ENCODE measurements around the gene LRRN1. TPM values are rescaled to one million over a fixed set of nuclear protein-coding genes. Genes with fewer than 3 reads are reported as not detected.

The LRRN1 gene
- total RNA-seq, 1 experiment from 2014 or later, result not detected

- no peaks in the 10 kb centered on the region for H3K36me3 ChIP-seq
- no peaks in the 10 kb centered on the region for H3K4me1 ChIP-seq (replicated peaks)
- H3K27ac ChIP-seq, result no peak overlapping the region
- H3K27me3 ChIP-seq (replicated peaks), result no peaks in the 10 kb centered on the region
- no peak for DNase-seq (ENCODE audit: low read depth in 1 of 2, low spot score in 2 of 2)
- H3K4me3 ChIP-seq, result no peak overlapping the region
- H3K9me3 ChIP-seq (replicated peaks), result no peaks in the 10 kb centered on the region
These were observed 6.8 kb upstream of the LRRN1 start for GRCh38 chr3:3792391-3792790.

DNA sequence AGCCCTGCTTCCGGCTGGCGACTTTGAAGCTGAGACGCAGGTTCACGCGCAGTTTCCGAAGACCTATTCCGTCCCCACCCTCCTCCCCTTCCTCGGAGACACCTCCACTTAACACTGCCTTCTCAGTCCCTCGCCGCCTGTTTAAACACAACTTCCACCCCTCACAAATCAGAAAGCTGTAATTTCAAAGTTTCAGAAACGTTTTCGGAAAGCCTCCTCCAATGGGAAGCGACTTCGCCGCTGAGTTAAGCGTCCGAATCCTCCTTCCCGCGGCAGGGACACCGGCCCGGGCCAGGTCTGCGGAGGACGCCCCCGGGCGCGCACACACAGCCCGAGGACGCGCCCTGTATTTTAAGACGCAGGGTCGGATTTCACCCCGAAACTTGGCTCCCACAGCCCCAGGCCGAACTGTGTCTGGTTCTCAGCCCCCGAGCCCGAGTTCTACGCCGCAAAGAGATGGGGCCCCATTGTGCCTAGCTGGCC lies 559 bp upstream of the LRRN1 start:
- Histone ChIP-seq H3K4me3 (no peak overlapping the region), H3K27me3 (replicated peaks) (peaks cover 16% of the 10 kb centered on the region), H3K4me1 (replicated peaks) (no peaks in the 10 kb centered on the region), H3K36me3 (no peaks in the 10 kb centered on the region), H3K9me3 (replicated peaks) (no peaks in the 10 kb centered on the region), H3K27ac (no peak overlapping the region)
- DNase-seq (ENCODE audit: low read depth in 1 of 2, low spot score in 2 of 2), result no peak

- H3K27me3 ChIP-seq (replicated peaks), result peaks cover 16% of the 10 kb centered on the region
These were observed 837 bp downstream of the LRRN1 start for GRCh38 chr3:3800080-3800455.

GRCh38 chr3:3800685-3801493 lies 1.7 kb downstream of the LRRN1 start:
- Histone ChIP-seq H3K27me3 (replicated peaks) (peaks cover 16% of the 10 kb centered on the region), H3K4me3 (no peak overlapping the region), H3K4me1 (replicated peaks) (no peaks in the 10 kb centered on the region), H3K36me3 (no peaks in the 10 kb centered on the region), H3K9me3 (replicated peaks) (no peaks in the 10 kb centered on the region), H3K27ac (no peak overlapping the region)
- no peak for DNase-seq (ENCODE audit: low read depth in 1 of 2, low spot score in 2 of 2)

More at GRCh38 chr3:3800080-3800455, 837 bp downstream of the LRRN1 start:
- Histone ChIP-seq H3K9me3 (replicated peaks) (no peaks in the 10 kb centered on the region), H3K27ac (no peak overlapping the region), H3K36me3 (no peaks in the 10 kb centered on the region), H3K4me3 (no peak overlapping the region), H3K4me1 (replicated peaks) (no peaks in the 10 kb centered on the region)
- no peak for DNase-seq (ENCODE audit: low read depth in 1 of 2, low spot score in 2 of 2)

- H3K9me3 ChIP-seq (replicated peaks), result no peaks in the 10 kb centered on the region
- no peaks in the 10 kb centered on the region for H3K4me1 ChIP-seq (replicated peaks)
- DNase-seq (ENCODE audit: low read depth in 1 of 2, low spot score in 2 of 2), result no peak
- no peaks in the 10 kb centered on the region for H3K36me3 ChIP-seq
- H3K4me3 ChIP-seq, result no peak overlapping the region
- H3K27me3 ChIP-seq (replicated peaks), result peaks cover 16% of the 10 kb centered on the region
- H3K27ac ChIP-seq, result no peak overlapping the region
These were observed 2.2 kb downstream of the LRRN1 start for GRCh38 chr3:3801494-3801841.

- Histone ChIP-seq H3K4me3 (no peak overlapping the region), H3K36me3 (no peaks in the 10 kb centered on the region), H3K27ac (no peak overlapping the region), H3K27me3 (replicated peaks) (peaks cover 16% of the 10 kb centered on the region), H3K4me1 (replicated peaks) (no peaks in the 10 kb centered on the region), H3K9me3 (replicated peaks) (no peaks in the 10 kb centered on the region)
- no peak for DNase-seq (ENCODE audit: low read depth in 1 of 2, low spot score in 2 of 2)
These were observed 2.8 kb downstream of the LRRN1 start for GRCh38 chr3:3802046-3802445.

DNA sequence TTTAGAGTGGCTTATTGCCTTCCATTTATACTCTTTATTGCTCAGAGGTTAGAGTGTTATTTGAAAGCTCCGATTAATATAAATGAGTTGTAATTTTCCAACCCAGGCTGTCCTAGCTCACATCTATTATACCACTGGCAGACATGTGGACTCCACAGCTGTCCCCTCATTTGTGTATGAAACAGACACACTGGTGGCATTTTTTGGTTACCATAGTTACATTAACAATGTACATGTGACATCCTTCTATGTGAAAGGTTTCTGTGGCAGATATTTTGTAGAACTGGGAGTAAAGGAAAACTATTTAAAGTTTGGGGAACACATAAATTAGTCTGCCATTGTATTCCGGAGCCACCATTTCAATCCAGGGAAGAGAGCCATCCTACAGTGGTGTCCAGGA lies 5.3 kb downstream of the LRRN1 start:
- no peak for DNase-seq (ENCODE audit: low read depth in 1 of 2, low spot score in 2 of 2)
- Histone ChIP-seq H3K9me3 (replicated peaks) (no peaks in the 10 kb centered on the region), H3K4me3 (no peak overlapping the region), H3K36me3 (no peaks in the 10 kb centered on the region), H3K27ac (no peak overlapping the region), H3K4me1 (replicated peaks) (no peaks in the 10 kb centered on the region), H3K27me3 (replicated peaks) (peaks cover 13% of the 10 kb centered on the region)

DNA sequence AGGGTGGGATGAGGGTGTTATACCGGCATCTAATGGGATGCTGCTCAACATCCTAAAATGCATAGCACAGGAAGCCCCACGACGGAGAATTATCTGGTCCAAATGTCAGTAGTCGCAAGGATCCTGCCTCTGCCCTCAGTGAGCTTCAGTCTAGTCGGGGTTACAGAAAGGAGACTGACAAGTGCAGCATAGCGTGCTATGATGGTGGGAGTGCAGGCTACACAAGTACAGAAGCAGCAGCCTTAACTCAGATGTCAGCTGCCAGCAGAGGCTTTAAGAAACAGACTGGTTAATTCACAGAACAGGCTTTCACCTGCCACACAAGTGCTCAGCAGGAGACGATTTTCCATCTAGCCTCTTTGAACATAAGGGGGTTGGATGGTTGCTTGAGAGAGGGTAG lies 6.9 kb downstream of the LRRN1 start:
- H3K27me3 ChIP-seq (replicated peaks), result peaks cover 7% of the 10 kb centered on the region
- no peaks in the 10 kb centered on the region for H3K36me3 ChIP-seq
- H3K27ac ChIP-seq, result no peak overlapping the region
- DNase-seq (ENCODE audit: low read depth in 1 of 2, low spot score in 2 of 2), result no peak
- no peaks in the 10 kb centered on the region for H3K4me1 ChIP-seq (replicated peaks)
- no peaks in the 10 kb centered on the region for H3K9me3 ChIP-seq (replicated peaks)
- H3K4me3 ChIP-seq, result no peak overlapping the region

DNA sequence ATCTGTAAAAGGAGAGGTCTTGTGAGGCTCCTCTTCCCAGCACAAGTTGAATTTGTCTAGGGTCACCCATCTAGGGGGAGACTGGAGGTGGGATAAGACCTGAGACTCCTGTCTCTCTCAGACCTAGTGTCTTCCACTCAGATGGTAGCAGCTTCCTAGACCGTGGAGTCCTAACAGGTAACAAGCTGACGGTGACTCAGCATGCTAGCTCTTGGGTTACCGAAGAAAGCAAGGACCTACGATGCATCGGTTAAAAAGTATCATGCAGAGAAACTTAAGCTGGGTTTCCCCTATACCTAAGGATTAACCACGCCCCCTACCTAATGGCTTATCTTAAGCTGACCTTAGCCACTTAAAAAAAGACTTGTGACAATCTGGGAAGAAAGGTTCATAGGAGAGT lies 7.6 kb downstream of the LRRN1 start:
- Histone ChIP-seq H3K27ac (no peak overlapping the region), H3K9me3 (replicated peaks) (no peaks in the 10 kb centered on the region), H3K4me1 (replicated peaks) (no peaks in the 10 kb centered on the region), H3K4me3 (no peak overlapping the region), H3K36me3 (no peaks in the 10 kb centered on the region), H3K27me3 (replicated peaks) (no peaks in the 10 kb centered on the region)
- no peak for DNase-seq (ENCODE audit: low read depth in 1 of 2, low spot score in 2 of 2)

DNA sequence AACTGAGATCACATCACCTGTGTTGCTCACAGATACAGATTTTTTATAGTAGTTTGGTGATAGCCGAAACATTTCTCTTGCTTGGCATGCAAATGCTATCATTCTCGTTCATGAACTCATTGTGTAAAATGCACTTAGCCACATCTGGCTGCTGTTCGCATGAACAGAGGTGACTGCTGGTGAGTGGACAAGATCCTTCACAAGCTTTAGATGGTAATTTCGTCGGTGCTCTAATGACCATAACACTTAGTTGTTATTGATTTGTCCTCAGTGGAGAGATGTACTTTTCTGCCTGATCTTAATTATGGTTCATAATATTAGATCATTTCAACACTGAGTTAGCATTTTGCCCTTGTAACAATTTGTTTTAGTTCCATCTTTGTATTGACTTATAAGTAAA lies 13.8 kb downstream of the LRRN1 start:
- no peaks in the 10 kb centered on the region for H3K36me3 ChIP-seq
- DNase-seq (ENCODE audit: low read depth in 1 of 2, low spot score in 2 of 2), result no peak
- no peak overlapping the region for H3K27ac ChIP-seq
- H3K27me3 ChIP-seq (replicated peaks), result no peaks in the 10 kb centered on the region
- no peaks in the 10 kb centered on the region for H3K9me3 ChIP-seq (replicated peaks)
- no peaks in the 10 kb centered on the region for H3K4me1 ChIP-seq (replicated peaks)
- no peak overlapping the region for H3K4me3 ChIP-seq

- Histone ChIP-seq H3K27me3 (replicated peaks) (no peaks in the 10 kb centered on the region), H3K4me1 (replicated peaks) (no peaks in the 10 kb centered on the region), H3K27ac (no peak overlapping the region), H3K36me3 (no peaks in the 10 kb centered on the region), H3K4me3 (no peak overlapping the region), H3K9me3 (replicated peaks) (no peaks in the 10 kb centered on the region)
- DNase-seq (ENCODE audit: low read depth in 1 of 2, low spot score in 2 of 2), result no peak
These were observed 16.0 kb downstream of the LRRN1 start for GRCh38 chr3:3815206-3815605.

GRCh38 chr3:3816034-3816433 lies 16.8 kb downstream of the LRRN1 start:
- Histone ChIP-seq H3K27ac (no peak overlapping the region), H3K4me1 (replicated peaks) (no peaks in the 10 kb centered on the region), H3K36me3 (no peaks in the 10 kb centered on the region), H3K27me3 (replicated peaks) (no peaks in the 10 kb centered on the region), H3K9me3 (replicated peaks) (no peaks in the 10 kb centered on the region), H3K4me3 (no peak overlapping the region)
- DNase-seq (ENCODE audit: low read depth in 1 of 2, low spot score in 2 of 2), result no peak

- DNase-seq (ENCODE audit: low read depth in 1 of 2, low spot score in 2 of 2), result no peak
- H3K36me3 ChIP-seq, result no peaks in the 10 kb centered on the region
- H3K4me3 ChIP-seq, result no peak overlapping the region
- no peaks in the 10 kb centered on the region for H3K4me1 ChIP-seq (replicated peaks)
- no peak overlapping the region for H3K27ac ChIP-seq
- no peaks in the 10 kb centered on the region for H3K9me3 ChIP-seq (replicated peaks)
- no peaks in the 10 kb centered on the region for H3K27me3 ChIP-seq (replicated peaks)
These were observed 18.6 kb downstream of the LRRN1 start for GRCh38 chr3:3817865-3818264.

DNA sequence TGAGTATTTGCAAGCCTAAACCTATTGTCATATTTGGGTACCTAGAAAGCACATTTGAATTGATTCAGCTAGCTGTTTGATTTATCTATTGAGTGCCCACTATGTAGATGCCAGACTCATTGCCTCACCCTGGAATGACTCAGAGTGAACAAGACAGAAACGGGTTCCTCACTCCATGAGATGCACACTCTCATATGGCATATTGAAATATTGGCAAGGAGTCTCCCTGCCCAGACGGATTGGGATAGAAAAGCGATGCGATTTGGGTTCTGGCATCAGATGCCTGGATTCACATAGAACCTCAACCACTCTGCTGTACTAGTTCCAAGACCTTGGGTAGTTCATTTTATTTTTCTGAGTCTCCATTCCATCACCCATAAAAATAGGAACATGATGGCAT lies 22.5 kb downstream of the LRRN1 start:
- Histone ChIP-seq H3K4me3 (no peak overlapping the region), H3K4me1 (replicated peaks) (no peaks in the 10 kb centered on the region), H3K27ac (no peak overlapping the region), H3K27me3 (replicated peaks) (no peaks in the 10 kb centered on the region), H3K9me3 (replicated peaks) (no peaks in the 10 kb centered on the region), H3K36me3 (no peaks in the 10 kb centered on the region)
- no peak for DNase-seq (ENCODE audit: low read depth in 1 of 2, low spot score in 2 of 2)

DNA sequence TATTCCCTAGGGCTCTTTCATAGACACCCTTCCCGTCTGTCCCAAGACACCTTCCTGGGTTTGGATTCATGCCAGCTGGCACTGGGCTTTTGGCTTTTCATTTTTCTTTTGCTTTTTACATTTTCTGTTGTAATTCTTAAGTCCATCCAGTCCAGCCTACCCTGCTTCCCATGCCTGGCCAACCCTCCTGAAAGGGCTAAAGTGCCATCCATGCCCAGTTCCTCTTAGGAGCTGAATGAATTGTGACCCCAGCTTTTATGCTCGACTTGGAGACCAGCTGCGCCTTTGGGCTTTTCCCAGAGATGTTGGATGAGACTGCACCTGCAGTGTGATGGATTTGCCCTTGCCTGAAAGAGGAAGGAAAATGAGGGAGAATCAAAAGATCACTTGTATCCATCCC lies 25.8 kb downstream of the LRRN1 start:
- DNase-seq (ENCODE audit: low read depth in 1 of 2, low spot score in 2 of 2), result no peak
- H3K36me3 ChIP-seq, result no peaks in the 10 kb centered on the region
- no peak overlapping the region for H3K27ac ChIP-seq
- H3K27me3 ChIP-seq (replicated peaks), result no peaks in the 10 kb centered on the region
- H3K4me3 ChIP-seq, result no peak overlapping the region
- H3K4me1 ChIP-seq (replicated peaks), result no peaks in the 10 kb centered on the region
- no peaks in the 10 kb centered on the region for H3K9me3 ChIP-seq (replicated peaks)
